ENCODE data around the gene RNF144B.
A peak's percentile ranks its signal among the peaks of the same experiment; 100 is the strongest.

The RNF144B gene

DNA sequence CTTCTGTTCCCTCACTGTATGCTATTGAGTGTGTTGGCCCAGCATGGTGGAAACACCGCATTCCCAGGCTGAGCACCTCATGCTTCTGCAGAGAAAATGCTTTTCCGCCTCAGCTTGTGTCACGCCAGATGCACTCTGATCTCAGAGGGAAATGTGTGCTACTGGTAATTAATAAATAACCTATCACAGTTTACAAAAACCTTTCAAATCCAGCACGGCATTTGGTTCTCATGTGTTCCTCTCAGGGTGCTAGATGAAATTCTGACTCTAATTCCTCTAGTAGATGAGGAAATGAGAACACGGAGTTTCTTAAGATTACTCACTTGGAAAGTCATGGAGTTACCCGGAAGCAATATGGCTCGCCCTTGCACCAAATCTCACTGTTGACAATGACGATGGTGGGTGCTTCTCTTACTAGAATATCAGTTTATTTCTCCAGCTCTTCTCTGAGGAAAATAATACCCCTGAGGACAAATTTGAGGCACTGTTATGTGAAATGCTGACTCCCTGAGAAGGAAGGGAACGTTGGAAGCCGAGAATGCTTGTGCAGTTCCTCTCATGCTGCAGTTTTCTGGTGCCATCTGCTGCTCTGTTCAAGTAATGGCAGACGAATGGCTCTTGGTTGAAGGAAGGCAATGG lies 116.6 kb downstream of the RNF144B start:
- peak overlapping the region; percentile 39 for H3K4me3 ChIP-seq (ENCODE audit: low read depth, low read length)
- TF ChIP-seq, protein P1, sequence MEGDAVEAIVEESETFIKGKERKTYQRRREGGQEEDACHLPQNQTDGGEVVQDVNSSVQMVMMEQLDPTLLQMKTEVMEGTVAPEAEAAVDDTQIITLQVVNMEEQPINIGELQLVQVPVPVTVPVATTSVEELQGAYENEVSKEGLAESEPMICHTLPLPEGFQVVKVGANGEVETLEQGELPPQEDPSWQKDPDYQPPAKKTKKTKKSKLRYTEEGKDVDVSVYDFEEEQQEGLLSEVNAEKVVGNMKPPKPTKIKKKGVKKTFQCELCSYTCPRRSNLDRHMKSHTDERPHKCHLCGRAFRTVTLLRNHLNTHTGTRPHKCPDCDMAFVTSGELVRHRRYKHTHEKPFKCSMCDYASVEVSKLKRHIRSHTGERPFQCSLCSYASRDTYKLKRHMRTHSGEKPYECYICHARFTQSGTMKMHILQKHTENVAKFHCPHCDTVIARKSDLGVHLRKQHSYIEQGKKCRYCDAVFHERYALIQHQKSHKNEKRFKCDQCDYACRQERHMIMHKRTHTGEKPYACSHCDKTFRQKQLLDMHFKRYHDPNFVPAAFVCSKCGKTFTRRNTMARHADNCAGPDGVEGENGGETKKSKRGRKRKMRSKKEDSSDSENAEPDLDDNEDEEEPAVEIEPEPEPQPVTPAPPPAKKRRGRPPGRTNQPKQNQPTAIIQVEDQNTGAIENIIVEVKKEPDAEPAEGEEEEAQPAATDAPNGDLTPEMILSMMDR (IDR thresholded peaks at IDR 0.05; ENCODE audit: low read depth, low read length, missing control alignments): peak; percentile 95
- H3K27ac ChIP-seq: peak overlapping the region; percentile 37
- H3K36me3 ChIP-seq (replicated peaks): no peaks in the 10 kb centered on the region
- in situ Hi-C loops (cut with HindIII; ENCODE audit: low pct_ligation_motif_present, low sequenced_read_pairs): no loop called here
- peak; percentile 75 for DNase-seq
- H3K27me3 ChIP-seq (replicated peaks): no peaks in the 10 kb centered on the region

DNA sequence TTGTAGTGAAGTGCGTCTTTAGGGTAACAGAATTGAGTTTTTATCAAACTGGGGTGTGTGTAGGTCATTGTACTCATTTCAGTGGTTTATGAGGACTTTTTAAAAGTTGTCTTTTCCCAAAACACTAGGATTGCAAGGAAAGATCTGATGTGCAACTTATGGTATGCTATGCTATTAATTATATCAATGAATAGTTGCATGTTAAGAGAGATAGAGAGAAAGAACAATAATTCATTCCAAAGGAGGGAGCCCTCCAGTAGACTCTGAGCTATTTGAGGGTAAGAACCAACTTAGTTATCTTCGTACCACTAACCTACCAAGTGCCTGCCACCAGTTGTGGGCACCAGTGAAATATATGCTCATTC lies 117.1 kb downstream of the RNF144B start:
- DNase-seq: no peak
- Histone ChIP-seq H3K36me3 (replicated peaks) (no peaks in the 10 kb centered on the region), H3K27me3 (replicated peaks) (no peaks in the 10 kb centered on the region), H3K27ac (no peak overlapping the region), H3K4me3 (ENCODE audit: low read depth, low read length) (no peak overlapping the region)
- in situ Hi-C loops (cut with HindIII; ENCODE audit: low pct_ligation_motif_present, low sequenced_read_pairs): no loop called here
- TF ChIP-seq, protein P1 (IDR thresholded peaks at IDR 0.05; ENCODE audit: low read depth, low read length, missing control alignments): no peak

DNA sequence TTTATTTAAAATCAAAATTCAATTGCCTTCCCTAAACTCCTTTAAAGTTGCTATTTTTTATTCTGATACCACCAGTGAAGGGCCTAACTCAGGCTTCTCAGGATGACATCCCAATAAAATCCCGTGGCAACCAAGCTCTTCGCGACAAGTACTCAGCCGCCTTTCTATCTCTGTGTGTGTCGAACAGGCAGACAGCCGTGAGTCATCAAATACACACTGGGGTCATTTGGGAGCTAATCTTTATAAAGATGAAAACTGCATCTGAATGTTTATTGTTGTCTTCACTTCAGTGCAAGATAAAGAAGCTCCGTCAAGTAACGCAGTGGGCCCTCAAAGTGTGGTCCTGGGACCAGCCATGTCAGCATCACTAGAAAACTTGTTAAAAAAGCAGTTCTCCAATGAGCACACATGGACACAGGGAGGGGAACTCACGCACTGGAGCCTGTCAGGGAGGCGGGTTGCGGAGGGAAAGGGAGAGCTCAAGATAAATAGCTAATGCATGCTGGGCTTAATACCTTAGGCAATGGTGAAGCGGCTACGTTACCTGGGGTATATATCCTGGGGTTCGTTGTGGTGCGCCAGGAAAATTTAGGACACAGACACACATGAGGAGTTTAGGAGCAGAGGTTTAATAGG lies 119.3 kb downstream of the RNF144B start:
- no peaks in the 10 kb centered on the region for H3K27me3 ChIP-seq (replicated peaks)
- in situ Hi-C loops (cut with HindIII; ENCODE audit: low pct_ligation_motif_present, low sequenced_read_pairs): no loop called here
- TF ChIP-seq, protein P1 (IDR thresholded peaks at IDR 0.05; ENCODE audit: low read depth, low read length, missing control alignments): no peak
- peak; percentile 47 for DNase-seq
- H3K36me3 ChIP-seq (replicated peaks): no peaks in the 10 kb centered on the region
- no peak overlapping the region for H3K27ac ChIP-seq
- no peak overlapping the region for H3K4me3 ChIP-seq (ENCODE audit: low read depth, low read length)

DNA sequence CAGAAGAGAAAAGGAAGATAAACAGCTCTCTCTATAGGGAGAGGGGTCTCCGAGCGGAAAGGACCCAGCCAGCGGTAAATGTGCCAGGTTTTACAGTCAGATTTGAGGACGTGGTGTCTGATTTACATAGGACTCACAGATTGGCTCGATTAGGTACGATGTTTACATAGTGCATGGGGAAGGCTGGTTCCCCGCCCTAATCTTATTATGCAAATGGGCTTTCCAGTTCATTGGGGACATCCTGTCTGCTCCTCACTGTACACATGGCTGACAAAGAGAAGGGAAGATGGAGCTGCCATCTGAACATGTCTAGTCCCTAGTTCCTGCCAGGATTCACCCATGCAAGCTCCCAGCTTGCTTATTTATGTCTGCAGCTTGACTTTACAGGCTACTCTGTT lies 119.9 kb downstream of the RNF144B start:
- TF ChIP-seq, protein P1 (IDR thresholded peaks at IDR 0.05; ENCODE audit: low read depth, low read length, missing control alignments): no peak
- no peak for DNase-seq
- H3K27me3 ChIP-seq (replicated peaks): no peaks in the 10 kb centered on the region
- in situ Hi-C loops (cut with HindIII; ENCODE audit: low pct_ligation_motif_present, low sequenced_read_pairs): no loop called here
- no peak overlapping the region for H3K27ac ChIP-seq
- no peak overlapping the region for H3K4me3 ChIP-seq (ENCODE audit: low read depth, low read length)
- H3K36me3 ChIP-seq (replicated peaks): no peaks in the 10 kb centered on the region

DNA sequence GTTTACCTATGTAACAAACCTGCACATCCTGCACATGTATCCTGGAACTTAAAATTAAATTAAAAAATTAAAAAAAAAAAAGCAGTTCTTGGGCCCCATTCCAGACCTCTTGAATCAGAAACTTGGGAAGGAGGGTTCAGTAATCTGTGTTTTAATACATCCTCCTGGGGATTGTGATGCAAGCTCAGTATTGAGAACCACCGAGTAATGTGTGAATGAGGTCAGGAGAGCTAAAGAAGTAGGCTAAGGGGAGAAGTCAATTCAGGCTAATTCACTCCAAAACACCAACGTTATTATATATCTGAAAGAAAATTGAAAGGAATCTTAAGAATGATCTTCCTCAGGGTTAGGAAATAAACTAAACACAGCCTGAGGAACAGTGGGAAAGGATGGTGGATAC lies 120.4 kb downstream of the RNF144B start:
- Histone ChIP-seq H3K27ac (no peak overlapping the region), H3K27me3 (replicated peaks) (no peaks in the 10 kb centered on the region), H3K36me3 (replicated peaks) (no peaks in the 10 kb centered on the region), H3K4me3 (ENCODE audit: low read depth, low read length) (no peak overlapping the region)
- no peak for DNase-seq
- in situ Hi-C loops (cut with HindIII; ENCODE audit: low pct_ligation_motif_present, low sequenced_read_pairs): no loop called here
- TF ChIP-seq, protein P1 (IDR thresholded peaks at IDR 0.05; ENCODE audit: low read depth, low read length, missing control alignments): no peak
